Measurements from ENCODE around the gene OTOF. TPM values are rescaled to one million over a fixed set of nuclear protein-coding genes. Genes with fewer than 3 reads are reported as not detected.

Gene OTOF
- total and polyA plus RNA-seq, 2 of the 13 experiments (the other 11 are each of a cell fraction or from before 2014, with no cell fraction given): 0.04 TPM; not detected in 1

- TF ChIP-seq ZNF770 (CRISPR knock-in tag; IDR thresholded peaks at IDR 0.05) (no peak), ZNF407 (CRISPR knock-in tag; IDR thresholded peaks at IDR 0.05; ENCODE audit: not compliant biosample characterization) (peak; percentile 40), ZNF274 (CRISPR knock-in tag; IDR thresholded peaks at IDR 0.05) (no peak), SMYD3 (CRISPR knock-in tag; IDR thresholded peaks at IDR 0.05) (no peak), PAXIP1 (CRISPR knock-in tag; conservative IDR thresholded peaks at IDR 0.05) (no peak), CHCHD3 (CRISPR knock-in tag; IDR thresholded peaks at IDR 0.05) (no peak), MXI1 (IDR thresholded peaks at IDR 0.05; ENCODE audit: borderline replicate concordance, low read depth, low read length) (no peak), ZHX1 (CRISPR knock-in tag; IDR thresholded peaks at IDR 0.05; ENCODE audit: low read depth) (no peak)
Measured at GRCh38 chr2:26457695-26458364, 20.1 kb downstream of the OTOF start (continued).

Data from HepG2 (cell line).